Measurements from ENCODE around the gene HES1. TPM values are rescaled to one million over a fixed set of nuclear protein-coding genes. Genes with fewer than 3 reads are reported as not detected.
"Not testable (repeated sequence)": the region's sequence is repeated elsewhere in the genome, so short reads cannot be mapped to it uniquely, and the experiment has no call there.

HES1 gene
- total RNA-seq = 100 to 1,000 TPM in 1 of 2 donors, 10 to 100 TPM in 1; 98.7 to 147 TPM
- long read RNA-seq, transcript HES1-201 (4 exons, 1,578 nt) = major isoform, 17 of 34 reads
- long read RNA-seq, partial matches to known transcripts = 10 of 34 reads
- long read RNA-seq, other reads (novel, unspliced or antisense) = 7 of 34 reads

GRCh38 chr3:194135806-194136518 lies at the start of gene HES1:
Gene HES1 (plus strand): TSS chr3:194136148. CDS start chr3:194136381, 233 bp downstream.
- ATAC-seq = peak; percentile 62
- intact Hi-C loops (cut with DNase I, micrococcal nuclease) = loop anchor here (5.0 to 10.0 kb wide), 4 partner anchors 131 to 354 kb away; no protein-coding TSS in a partner anchor
- DNase-seq = peak; percentile 92 to 95

- no peak for ATAC-seq
- DNase-seq = no peak
- intact Hi-C loops (cut with DNase I, micrococcal nuclease) = no loop called here
Observed at GRCh38 chr3:194086388-194087075, 49.4 kb upstream of the HES1 start.

- DNase-seq = no peak
- intact Hi-C loops (cut with DNase I, micrococcal nuclease) = no loop called here
- peak; percentile 50 for ATAC-seq
Observed at GRCh38 chr3:194087280-194087679, 48.7 kb upstream of the HES1 start.

- ATAC-seq (no peak), DNase-seq (no peak)
- intact Hi-C loops (cut with DNase I, micrococcal nuclease) = no loop called here
Observed at GRCh38 chr3:194087995-194088855, 47.7 kb upstream of the HES1 start.

- DNase-seq = peak; percentile 44 to 79
- intact Hi-C loops (cut with DNase I, micrococcal nuclease) = no loop called here
Observed at GRCh38 chr3:194089357-194090177, 46.4 kb upstream of the HES1 start.

GRCh38 chr3:194090178-194090555 lies 45.8 kb upstream of the HES1 start:
- DNase-seq; intact Hi-C loops (cut with DNase I, micrococcal nuclease); ATAC-seq: not testable (repeated sequence)

More at GRCh38 chr3:194089357-194090177, 46.4 kb upstream of the HES1 start:
- ATAC-seq = peak; percentile 27

GRCh38 chr3:194090716-194091115 lies 45.2 kb upstream of the HES1 start:
- intact Hi-C loops (cut with DNase I, micrococcal nuclease) = no loop called here
- DNase-seq = no peak
- no peak for ATAC-seq

GRCh38 chr3:194091141-194091540 lies 44.8 kb upstream of the HES1 start:
- DNase-seq (no peak), ATAC-seq (no peak)
- intact Hi-C loops (cut with DNase I, micrococcal nuclease) = no loop called here

GRCh38 chr3:194091897-194092296 lies 44.1 kb upstream of the HES1 start:
- ATAC-seq; intact Hi-C loops (cut with DNase I, micrococcal nuclease); DNase-seq: not testable (repeated sequence)

- no peak for DNase-seq
- no peak for ATAC-seq
- intact Hi-C loops (cut with DNase I, micrococcal nuclease) = no loop called here
Observed at GRCh38 chr3:194092881-194093301, 43.1 kb upstream of the HES1 start.

GRCh38 chr3:194093842-194094241 lies 42.1 kb upstream of the HES1 start:
- DNase-seq = no peak
- intact Hi-C loops (cut with DNase I, micrococcal nuclease) = no loop called here
- no peak for ATAC-seq

GRCh38 chr3:194095464-194095863 lies 40.5 kb upstream of the HES1 start:
- DNase-seq (peak; percentile 85), ATAC-seq (peak; percentile 87)

GRCh38 chr3:194095902-194096301 lies 40.0 kb upstream of the HES1 start:
- no peak for DNase-seq
- ATAC-seq = no peak
- intact Hi-C loops (cut with DNase I, micrococcal nuclease) = no loop called here

More at GRCh38 chr3:194095464-194095863, 40.5 kb upstream of the HES1 start:
- intact Hi-C loops (cut with DNase I, micrococcal nuclease) = no loop called here

- no peak for DNase-seq
- ATAC-seq = no peak
- intact Hi-C loops (cut with DNase I, micrococcal nuclease) = no loop called here
Observed at GRCh38 chr3:194097141-194097882, 38.6 kb upstream of the HES1 start.

GRCh38 chr3:194098081-194098842 lies 37.7 kb upstream of the HES1 start:
- intact Hi-C loops (cut with DNase I, micrococcal nuclease) = no loop called here
- DNase-seq (no peak), ATAC-seq (no peak)

- DNase-seq (no peak), ATAC-seq (no peak)
- intact Hi-C loops (cut with DNase I, micrococcal nuclease) = no loop called here
Observed at GRCh38 chr3:194098843-194099183, 37.1 kb upstream of the HES1 start.

GRCh38 chr3:194099215-194099614 lies 36.7 kb upstream of the HES1 start:
- DNase-seq (no peak), ATAC-seq (no peak)
- intact Hi-C loops (cut with DNase I, micrococcal nuclease) = no loop called here
